Small intestine (tissue), 7 donors: ENCODE data around the gene PPIAL4G. TPM values are rescaled to one million over a fixed set of nuclear protein-coding genes. Genes with fewer than 3 reads are reported as not detected.
"Not testable (repeated sequence)": the region's sequence is repeated elsewhere in the genome, so short reads cannot be mapped to it uniquely, and the experiment has no call there.

Experiments used
- DNase-seq, 2 donors: peaks; one replicate each; pipeline versions ENCODE4 v3.0.0 to v3.0.0-alpha.2; 2013
- FAIRE-seq: peaks from 2 replicates; lab custom pipeline; 2012; peaks lifted over from hg19 to GRCh38; lab: Jason Lieb, UNC
- H3K27ac ChIP-seq, 3 donors: one replicate each; pipeline ENCODE4 v1.5.1; 2013; ENCODE audit warnings: low read length in 2 of 3, mild to moderate bottlenecking in 2 of 3, control low read depth in 1 of 3, inconsistent platforms in 1 of 3, low read depth in 1 of 3, moderate library complexity in 1 of 3
- H3K27me3 ChIP-seq, 3 donors: one replicate each; pipeline ENCODE4 v1.6.1; 2013; ENCODE audit warnings: low read length in 3 of 3, inconsistent platforms in 1 of 3; ENCODE audit not compliant: control insufficient read depth in 3 of 3, insufficient read depth in 3 of 3
- H3K36me3 ChIP-seq, 3 donors: one replicate each; pipeline ENCODE4 v1.6.1; 2013; ENCODE audit warnings: low read length in 3 of 3, inconsistent platforms in 1 of 3, low read depth in 1 of 3, mild to moderate bottlenecking in 1 of 3, moderate library complexity in 1 of 3; ENCODE audit not compliant: control insufficient read depth in 3 of 3, insufficient read depth in 2 of 3
- H3K4me1 ChIP-seq, 3 donors: one replicate each; pipeline ENCODE4 v1.6.1; 2013; ENCODE audit warnings: low read length in 2 of 3, inconsistent platforms in 1 of 3, low read depth in 1 of 3, mild to moderate bottlenecking in 1 of 3, moderate library complexity in 1 of 3; ENCODE audit not compliant: control insufficient read depth in 3 of 3, insufficient read depth in 2 of 3
- H3K4me3 ChIP-seq, 3 donors: one replicate each; pipeline ENCODE4 v1.5.1; 2013; ENCODE audit warnings: low read length in 3 of 3, control low read depth in 1 of 3, inconsistent platforms in 1 of 3, low read depth in 1 of 3, mild to moderate bottlenecking in 1 of 3, moderate library complexity in 1 of 3
- H3K9me3 ChIP-seq, 2 donors: one replicate each; pipeline ENCODE4 v1.6.1; 2013; ENCODE audit warnings: low read depth in 1 of 2, low read length in 1 of 2; ENCODE audit not compliant: control insufficient read depth in 2 of 2, insufficient read depth in 1 of 2
- WGBS, 3 donors: extraction: QIAGEN DNeasy Blood & Tissue Kit; methylation state at CpG; one replicate each; pipeline ENCODE4 v1.1.7; 2013; 5-methylcytosine and 5-hydroxymethylcytosine counted together
- polyA plus RNA-seq, 4 donors: library from polyadenylated mRNA; stranded (reverse) in 3 of 4; unstranded in 1 of 4; fragments of 200-250 nt in 3 of 4; fragments of 120-200 nt in 1 of 4; gene quantifications; one replicate each; pipeline versions ENCODE4 v1.2.1 to v1.2.3, GENCODE V29; 2013
- donor health status: healthy with polysubstance abuse.
- donor health status: control.
- donor health status: control.
- donor health status: Bipolar disorder and iron deficiency.
- donor health status: healthy.

Gene PPIAL4G
- polyA plus RNA-seq, 4 donors, result 0.01 to 0.04 TPM; not detected in 2

DNA sequence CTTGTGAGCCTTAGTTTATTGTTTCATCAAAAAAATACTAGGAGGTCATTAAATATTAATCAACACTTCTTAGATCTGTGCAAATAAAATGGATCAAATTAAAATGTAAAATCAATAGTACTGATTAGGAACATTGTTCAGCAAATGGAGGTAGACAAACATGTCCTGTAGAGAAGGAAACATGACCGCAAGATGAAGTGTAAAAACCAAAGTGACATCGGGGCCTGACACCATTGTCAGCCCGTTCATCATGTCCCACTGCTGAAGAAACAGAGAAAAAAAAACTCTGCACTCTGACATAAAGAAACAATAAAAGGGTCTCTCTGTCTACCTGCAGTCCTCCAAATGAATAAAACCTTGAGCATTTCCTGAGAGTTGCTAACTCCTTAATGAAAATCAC is 31.2 kb upstream of the PPIAL4G start:
- not testable (repeated sequence) for FAIRE-seq, H3K9me3 ChIP-seq, DNase-seq

DNA sequence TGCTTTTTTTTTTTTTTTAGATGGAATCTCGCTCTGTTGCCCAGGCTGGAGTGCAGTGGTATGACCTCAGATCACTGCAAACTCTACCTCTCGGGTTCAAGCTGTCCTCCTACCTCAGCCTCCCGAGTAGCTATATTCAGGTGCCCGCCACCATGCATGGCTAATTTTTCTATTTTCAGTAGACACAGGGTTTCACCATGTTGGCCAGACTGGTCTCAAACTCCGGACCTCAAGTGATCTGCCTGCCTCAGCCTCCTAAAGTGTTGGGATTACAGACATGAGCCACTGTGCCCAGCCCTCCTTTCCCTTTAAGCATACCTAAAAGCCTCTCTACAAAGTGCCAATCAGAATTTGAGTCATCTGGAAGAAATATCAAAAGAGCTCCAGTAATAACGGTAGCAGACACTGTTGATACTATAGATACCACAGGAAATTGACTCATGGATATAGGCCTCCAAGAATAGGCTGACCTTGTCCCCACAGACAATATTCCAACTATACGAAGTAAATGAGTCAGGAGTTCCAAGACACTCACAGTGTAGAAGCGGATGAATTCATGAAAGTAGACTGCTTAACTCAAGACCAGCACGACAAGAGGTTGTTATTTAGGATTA is 29.6 kb upstream of the PPIAL4G start:
- H3K27me3 ChIP-seq, H3K9me3 ChIP-seq, H3K4me3 ChIP-seq, H3K4me1 ChIP-seq, FAIRE-seq, H3K36me3 ChIP-seq, H3K27ac ChIP-seq, DNase-seq: not testable (repeated sequence)
- WGBS, 3 donors, result 65 to 76% (median 73%) methylated on average over 8 to 9 of the region's 9 CpGs

More for the DNA sequence above, 31.2 kb upstream of the PPIAL4G start:
- H3K4me3 ChIP-seq, H3K27ac ChIP-seq, H3K36me3 ChIP-seq, H3K27me3 ChIP-seq, H3K4me1 ChIP-seq: not testable (repeated sequence)
- no CpG with 5 or more reads among the region's 3 CpGs for WGBS, 3 donors

DNA sequence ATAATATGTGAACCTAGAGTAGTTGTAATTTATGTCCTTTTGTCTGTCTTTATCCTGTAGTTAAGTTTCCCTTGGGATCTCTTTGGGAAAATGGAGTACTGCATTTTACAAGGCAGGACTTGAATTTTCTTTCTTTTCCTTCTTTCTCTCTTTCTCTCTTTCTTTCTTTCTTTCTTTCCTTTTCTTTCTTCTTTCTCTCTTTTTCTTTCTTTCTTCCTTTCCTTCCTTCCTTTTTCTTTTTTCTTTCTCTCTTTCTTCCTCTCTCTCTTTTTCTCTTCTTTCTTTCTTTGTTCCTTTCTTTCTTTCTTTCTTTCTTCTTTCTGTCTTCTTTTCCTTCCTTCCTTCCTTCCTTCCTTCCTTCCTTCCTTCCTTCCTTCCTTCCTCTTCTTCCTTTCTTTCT is 10.8 kb upstream of the PPIAL4G start:
- H3K9me3 ChIP-seq, DNase-seq, H3K36me3 ChIP-seq, H3K27ac ChIP-seq, H3K4me1 ChIP-seq, FAIRE-seq, H3K4me3 ChIP-seq, H3K27me3 ChIP-seq: not testable (repeated sequence)

DNA sequence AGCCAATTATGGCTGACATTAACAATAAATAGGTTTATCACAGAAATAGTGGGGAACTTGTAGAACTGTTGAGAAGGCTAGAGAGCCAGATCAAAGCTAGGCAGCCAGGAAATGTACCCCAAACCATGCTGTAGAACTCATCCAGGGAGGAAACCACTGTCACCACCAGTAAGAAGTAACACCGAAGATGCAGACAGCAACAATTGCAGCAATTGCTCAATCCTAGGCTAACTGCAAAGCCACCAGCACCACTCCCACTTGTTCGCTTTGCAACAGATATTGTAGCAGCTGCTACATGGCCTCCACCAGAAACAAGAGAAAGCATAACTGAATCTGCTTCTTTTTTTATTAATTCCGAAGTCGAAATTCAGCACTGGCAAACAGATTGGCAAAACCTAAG is 2.0 kb downstream of the PPIAL4G start:
- not testable (repeated sequence) for FAIRE-seq, DNase-seq, H3K27me3 ChIP-seq, H3K4me1 ChIP-seq, H3K4me3 ChIP-seq, H3K9me3 ChIP-seq, H3K36me3 ChIP-seq, H3K27ac ChIP-seq
- 63 to 77% (median 65%) methylated on average over 2 of the region's 4 CpGs for WGBS, 3 donors

DNA sequence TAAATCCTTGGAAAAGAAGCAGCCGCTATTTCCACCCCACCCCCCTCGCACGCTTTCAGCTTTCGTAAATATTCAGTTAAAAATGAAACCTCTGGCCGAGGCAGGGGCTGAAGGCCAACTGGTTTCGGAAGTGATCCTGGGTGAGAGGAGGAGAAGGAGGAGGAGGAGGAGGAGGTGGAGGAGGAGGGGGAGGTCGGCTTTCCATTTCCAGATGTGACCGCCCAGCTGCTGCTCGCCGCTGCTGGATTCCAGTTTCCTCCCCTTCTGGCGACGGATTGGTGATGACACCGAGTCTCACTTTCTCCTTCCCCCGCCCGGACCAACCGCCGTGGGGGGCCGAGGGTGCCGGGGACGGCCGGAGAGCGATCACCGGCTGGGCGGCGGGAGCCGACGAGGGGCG is 23.4 kb downstream of the PPIAL4G start:
- H3K9me3 ChIP-seq, DNase-seq, FAIRE-seq, H3K27me3 ChIP-seq, H3K4me1 ChIP-seq, H3K36me3 ChIP-seq: not testable (repeated sequence)
- peak overlapping the region in 1 of 3 donors; percentile 85 for H3K27ac ChIP-seq
- 0% methylated on average over 1 to 4 of the region's 28 CpGs; no CpG with 5 or more reads in 1 of the 3 donors for WGBS, 3 donors
- peak overlapping the region in 2 of 3 donors; percentile 46 to 66 for H3K4me3 ChIP-seq

DNA sequence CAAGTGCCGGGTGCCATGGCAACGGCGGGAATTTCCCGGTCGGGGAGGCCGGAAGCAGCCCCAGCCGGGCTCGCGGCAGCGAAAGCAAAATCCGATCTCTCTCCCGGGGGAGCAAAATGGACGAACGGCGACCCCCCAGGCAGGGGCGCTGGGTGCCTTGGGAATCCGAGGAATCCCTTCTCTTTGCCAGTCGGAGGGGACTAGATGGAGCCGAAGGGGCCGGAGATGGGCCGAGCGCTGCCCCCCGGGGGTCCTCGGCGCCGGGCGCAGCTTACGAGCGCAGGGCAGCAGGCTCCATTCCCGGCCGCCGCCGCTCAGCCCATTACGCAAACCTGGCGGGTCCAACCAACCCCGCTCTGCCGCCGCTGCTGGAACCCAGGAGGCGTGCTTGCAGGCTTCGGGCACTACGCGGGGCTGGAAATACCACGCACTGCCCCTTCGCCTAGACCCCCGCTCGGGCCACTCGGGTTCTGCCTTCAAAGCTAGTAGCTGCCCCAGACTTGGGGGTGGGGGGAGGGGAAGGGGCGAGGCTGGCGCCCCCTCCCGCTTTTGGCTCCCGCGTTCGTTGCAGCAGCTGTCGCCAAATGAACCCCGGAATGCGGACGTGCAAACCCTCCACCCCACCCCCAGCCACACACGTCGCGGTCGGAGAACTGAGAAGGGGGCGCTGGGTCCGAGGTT is 24.1 kb downstream of the PPIAL4G start:
- not testable (repeated sequence) for H3K36me3 ChIP-seq, FAIRE-seq, H3K9me3 ChIP-seq, H3K27me3 ChIP-seq, H3K4me1 ChIP-seq
- peak overlapping the region; percentile 46 to 66 (median 46) for H3K4me3 ChIP-seq
- peak; percentile 11 to 45 for DNase-seq
- peak overlapping the region; percentile 74 to 85 (median 82) for H3K27ac ChIP-seq
- whole genome bisulfite sequencing, 3 donors, result 0% methylated on average over 26 to 59 of the region's 63 CpGs

DNA sequence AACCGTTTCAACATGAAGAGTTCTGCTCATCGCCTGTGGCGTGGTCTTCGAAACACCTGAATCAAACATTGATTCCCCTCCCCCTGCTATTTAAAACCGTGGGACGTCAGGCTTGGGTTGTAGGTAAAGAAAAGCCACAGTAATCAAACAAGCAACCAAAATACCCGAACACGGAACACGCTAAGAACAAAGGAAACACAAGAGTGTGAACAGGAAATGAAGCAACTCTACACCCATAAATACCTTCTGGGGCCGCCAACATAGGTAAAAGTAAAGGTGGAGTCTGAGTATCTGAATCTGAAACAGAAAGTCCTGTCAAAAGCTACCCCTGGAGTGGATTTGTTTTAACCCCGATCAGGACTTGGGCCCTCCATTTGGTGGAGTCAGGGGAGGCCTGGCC is 24.7 kb downstream of the PPIAL4G start:
- not testable (repeated sequence) for H3K27me3 ChIP-seq, H3K4me1 ChIP-seq, FAIRE-seq, H3K9me3 ChIP-seq, DNase-seq, H3K36me3 ChIP-seq
- Histone ChIP-seq H3K27ac (peak overlapping the region in 2 of 3 donors; percentile 69 to 70), H3K4me3 (peak overlapping the region in 2 of 3 donors; percentile 46 to 66)
- 0 to 1% (median 0%) methylated on average over 8 to 10 of the region's 11 CpGs for WGBS, 3 donors

DNA sequence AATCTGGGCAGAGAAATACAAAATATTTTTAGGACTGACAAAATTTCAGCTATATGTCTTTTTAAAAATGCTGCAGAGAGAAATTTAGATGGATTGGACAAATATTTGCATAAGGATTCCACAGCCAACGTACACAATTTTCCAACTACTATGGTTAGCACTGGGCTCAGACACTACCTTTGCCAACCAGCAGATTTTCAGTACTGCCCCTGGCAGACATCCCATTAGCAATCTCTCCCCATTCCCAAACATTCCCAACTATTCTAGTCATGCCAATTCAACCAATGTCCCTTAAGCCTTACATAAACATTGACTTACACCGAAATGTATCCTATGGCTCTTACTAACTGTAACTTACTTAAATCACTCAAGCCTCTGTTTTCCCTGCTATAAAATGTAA is 30.3 kb downstream of the PPIAL4G start:
- not testable (repeated sequence) for DNase-seq, FAIRE-seq, H3K27ac ChIP-seq

More for the DNA sequence above, 30.3 kb downstream of the PPIAL4G start:
- H3K4me1 ChIP-seq, H3K4me3 ChIP-seq, H3K27me3 ChIP-seq, H3K36me3 ChIP-seq, H3K9me3 ChIP-seq: not testable (repeated sequence)
- WGBS, 3 donors, result 73 to 78% (median 77%) methylated on average over 2 of the region's 2 CpGs
